Spleen (tissue), 11 donors: ENCODE measurements around the gene FAM241A. TPM values are rescaled to one million over a fixed set of nuclear protein-coding genes. Genes with fewer than 3 reads are reported as not detected.
A peak's percentile ranks its signal among the peaks of the same experiment; 100 is the strongest.

ENCODE experiments used
- DNase-seq: peaks from one replicate; pipeline ENCODE4 v3.0.0-alpha.2; 2020
- H3K27ac ChIP-seq, 8 donors: fragments of 200-600 bp; sonication (generic) in 7 of 8; 1 replicate in 4 of 8; 2 replicates in 4 of 8; pipeline versions ENCODE4 v1.5.0 to v1.8.0; 2016 to 2021; ENCODE audit warnings: inconsistent platforms in 4 of 8, mild to moderate bottlenecking in 4 of 8, moderate library complexity in 1 of 8
- H3K27me3 ChIP-seq, 7 donors: fragments of 200-600 bp; sonication (generic) in 6 of 7; replicated peaks in 1 of 7; 1 replicate in 4 of 7; 2 replicates in 3 of 7; pipeline versions ENCODE4 v1.5.0 to v1.8.0; 2016 to 2021; ENCODE audit warnings: inconsistent platforms in 3 of 7, mild to moderate bottlenecking in 1 of 7
- H3K36me3 ChIP-seq, 6 donors: fragments of 200-600 bp; sonication (generic) in 5 of 6; 1 replicate in 4 of 6; 2 replicates in 2 of 6; pipeline versions ENCODE4 v1.5.0 to v1.8.0; 2016 to 2021; ENCODE audit warnings: inconsistent platforms in 2 of 6
- H3K4me1 ChIP-seq, 6 donors: fragments of 200-600 bp; sonication (generic) in 5 of 6; 1 replicate in 3 of 6; 2 replicates in 3 of 6; pipeline versions ENCODE4 v1.5.0 to v1.8.0; 2016 to 2021; ENCODE audit warnings: inconsistent platforms in 3 of 6
- H3K4me3 ChIP-seq, 8 donors: fragments of 200-600 bp; sonication (generic) in 7 of 8; 1 replicate in 4 of 8; 2 replicates in 4 of 8; pipeline versions ENCODE4 v1.5.0 to v1.8.0; 2016 to 2021; ENCODE audit warnings: inconsistent platforms in 4 of 8, mild to moderate bottlenecking in 4 of 8, moderate library complexity in 2 of 8
- H3K9me3 ChIP-seq, 8 donors: fragments of 200-600 bp; sonication (generic) in 7 of 8; 1 replicate in 4 of 8; 2 replicates in 4 of 8; pipeline versions ENCODE4 v1.5.0 to v1.8.0; 2016 to 2021; ENCODE audit warnings: inconsistent platforms in 4 of 8
- POLR2A ChIP-seq, 3 donors: fragments of 450-650 bp; IDR thresholded peaks; one replicate each; pipeline ENCODE4 v1.5.1; 2017; ENCODE audit warnings: antibody characterized with exemption in 3 of 3, mild to moderate bottlenecking in 1 of 3
- POLR2AphosphoS5 ChIP-seq, 3 donors: sonication (generic); formaldehyde crosslinking; IDR thresholded peaks; one replicate each; pipeline ENCODE4 v1.5.1; 2017; ENCODE audit warnings: antibody characterized with exemption in 3 of 3
- WGBS, 5 donors: extraction: QIAGEN DNeasy Blood & Tissue Kit in 3 of 5; methylation state at CpG; one replicate each; pipeline versions ENCODE4 v1.1.5 to v1.1.7; 2013 to 2018; 5-methylcytosine and 5-hydroxymethylcytosine counted together
- intact Hi-C: fragments of 100-400 bp; cut with DNase I; formaldehyde crosslinking; loops from one replicate; pipeline ENCODE4 v1.15.0; 2023; ENCODE audit warnings: low total_unique reads
- polyA plus RNA-seq, 3 donors: library from polyadenylated mRNA; stranded (reverse); fragments of 200-250 nt; gene quantifications; one replicate each; pipeline ENCODE4 v1.2.1, GENCODE V29; 2013
- total RNA-seq, 7 donors: library from RNA; depleted of rRNA in 3 of 7; stranded (reverse); fragments of >200 nt in 3 of 7; fragmentation: NEBNext Ultra II Directional in 4 of 7; extraction: Animal tissue kit (Norgen Biotek cat#: 25700) in 4 of 7; gene quantifications; one replicate each; pipeline versions ENCODE4 v1.1.0 to v1.2.1, GENCODE V29; 2016 to 2021
- TF ChIP-seq, protein P1 (sequence below), 11 experiments: fragments of 200-600 bp in 7 of 11; fragments of 450-650 bp in 4 of 11; sonication (generic) in 4 of 11; IDR thresholded peaks in 8 of 11; conservative IDR thresholded peaks in 3 of 11; 1 replicate in 7 of 11; 2 replicates in 4 of 11; pipeline versions ENCODE4 v1.4.0 to v1.8.0; 2016 to 2021; ENCODE audit warnings: antibody characterized with exemption in 11 of 11, inconsistent platforms in 4 of 11, mild to moderate bottlenecking in 1 of 11
- donor health status: healthy with polysubstance abuse.
- donor health status: DM: no; HTN: no; CAD: no; lungs with moderate emphysema.
- donor health status: DM: no; HTN: no; CAD: no.
- donor health status: Bipolar disorder and iron deficiency.
- donor health status: healthy.
- donor health status: DM: no; HTN: no; CAD: no.
- donor health status: DM: yes; HTN: yes; CAD: no.

The FAM241A gene
- total and polyA plus RNA-seq, 10 donors: 1.7 to 6.0 (median 3.3) TPM

DNA sequence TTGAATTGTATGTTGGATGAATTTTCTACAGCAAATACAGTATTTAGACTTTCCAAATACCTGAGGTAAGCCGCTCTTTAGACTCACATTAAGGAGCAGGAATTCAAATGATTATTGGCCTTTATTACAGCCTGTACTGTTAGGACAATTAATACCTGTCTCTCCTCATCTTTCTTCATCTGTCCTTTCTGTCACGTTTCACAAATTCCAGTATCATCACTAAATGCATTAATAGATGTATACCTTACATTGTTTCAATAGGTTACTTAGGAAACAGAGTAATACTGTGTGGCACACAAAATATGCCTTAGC lies 1.2 kb downstream of the FAM241A start:
- Histone ChIP-seq H3K4me3 (peak overlapping the region; percentile 68 to 90 (median 83)), H3K27ac (peak overlapping the region; percentile 74 to 92 (median 90)), H3K36me3 (no peaks in the 10 kb centered on the region), H3K4me1 (peaks cover 3 to 39% (median 23%) of the 10 kb centered on the region in 6 donors), H3K27me3 (no peaks in the 10 kb centered on the region), H3K9me3 (no peaks in the 10 kb centered on the region)
- intact Hi-C loops: no loop called here
- TF ChIP-seq, protein P1, sequence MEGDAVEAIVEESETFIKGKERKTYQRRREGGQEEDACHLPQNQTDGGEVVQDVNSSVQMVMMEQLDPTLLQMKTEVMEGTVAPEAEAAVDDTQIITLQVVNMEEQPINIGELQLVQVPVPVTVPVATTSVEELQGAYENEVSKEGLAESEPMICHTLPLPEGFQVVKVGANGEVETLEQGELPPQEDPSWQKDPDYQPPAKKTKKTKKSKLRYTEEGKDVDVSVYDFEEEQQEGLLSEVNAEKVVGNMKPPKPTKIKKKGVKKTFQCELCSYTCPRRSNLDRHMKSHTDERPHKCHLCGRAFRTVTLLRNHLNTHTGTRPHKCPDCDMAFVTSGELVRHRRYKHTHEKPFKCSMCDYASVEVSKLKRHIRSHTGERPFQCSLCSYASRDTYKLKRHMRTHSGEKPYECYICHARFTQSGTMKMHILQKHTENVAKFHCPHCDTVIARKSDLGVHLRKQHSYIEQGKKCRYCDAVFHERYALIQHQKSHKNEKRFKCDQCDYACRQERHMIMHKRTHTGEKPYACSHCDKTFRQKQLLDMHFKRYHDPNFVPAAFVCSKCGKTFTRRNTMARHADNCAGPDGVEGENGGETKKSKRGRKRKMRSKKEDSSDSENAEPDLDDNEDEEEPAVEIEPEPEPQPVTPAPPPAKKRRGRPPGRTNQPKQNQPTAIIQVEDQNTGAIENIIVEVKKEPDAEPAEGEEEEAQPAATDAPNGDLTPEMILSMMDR (IDR thresholded peaks at IDR 0.05 in 8 of 11, conservative IDR thresholded peaks at IDR 0.05 in 3 of 11): no peak
- TF ChIP-seq POLR2A (IDR thresholded peaks at IDR 0.05) (no peak), POLR2AphosphoS5 (IDR thresholded peaks at IDR 0.05) (no peak)
- 16 to 32% (median 20%) methylated on average over 2 of the region's 2 CpGs for WGBS, 5 donors
- DNase-seq: no peak

DNA sequence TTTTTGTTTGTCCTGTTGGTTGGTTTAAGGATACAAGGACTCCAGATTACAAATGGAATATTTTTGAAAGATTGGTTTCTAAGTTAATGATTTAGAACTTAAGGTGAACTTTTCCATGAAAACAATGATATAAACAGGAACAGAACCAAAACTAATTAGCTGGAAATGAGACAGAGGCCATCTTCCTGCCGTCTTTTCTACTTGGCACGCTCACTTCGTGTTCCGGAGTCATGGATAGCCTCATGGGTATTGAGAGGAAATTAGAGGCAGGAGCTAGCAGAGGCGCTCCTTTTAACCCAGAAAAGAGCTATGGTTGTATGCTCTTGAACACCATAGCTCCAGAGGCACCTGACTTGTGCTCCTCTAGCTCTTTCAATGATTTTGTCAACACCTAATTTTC lies 2.4 kb downstream of the FAM241A start:
- Histone ChIP-seq H3K4me3 (peak overlapping the region in 3 of 8 donors; percentile 5 to 87 (median 82)), H3K9me3 (no peaks in the 10 kb centered on the region), H3K27ac (peak overlapping the region in 7 of 8 donors; percentile 4 to 92 (median 49)), H3K27me3 (no peaks in the 10 kb centered on the region), H3K36me3 (no peaks in the 10 kb centered on the region), H3K4me1 (peaks cover 3 to 37% (median 19%) of the 10 kb centered on the region in 6 donors)
- no peak for DNase-seq
- WGBS, 5 donors: 35 to 58% (median 46%) methylated on average over 5 of the region's 5 CpGs
- no peak for TF ChIP-seq POLR2AphosphoS5 (IDR thresholded peaks at IDR 0.05)
- no peak for TF ChIP-seq POLR2A (IDR thresholded peaks at IDR 0.05)
- TF ChIP-seq, protein P1 (IDR thresholded peaks at IDR 0.05 in 8 of 11, conservative IDR thresholded peaks at IDR 0.05 in 3 of 11): no peak
- intact Hi-C loops: no loop called here

DNA sequence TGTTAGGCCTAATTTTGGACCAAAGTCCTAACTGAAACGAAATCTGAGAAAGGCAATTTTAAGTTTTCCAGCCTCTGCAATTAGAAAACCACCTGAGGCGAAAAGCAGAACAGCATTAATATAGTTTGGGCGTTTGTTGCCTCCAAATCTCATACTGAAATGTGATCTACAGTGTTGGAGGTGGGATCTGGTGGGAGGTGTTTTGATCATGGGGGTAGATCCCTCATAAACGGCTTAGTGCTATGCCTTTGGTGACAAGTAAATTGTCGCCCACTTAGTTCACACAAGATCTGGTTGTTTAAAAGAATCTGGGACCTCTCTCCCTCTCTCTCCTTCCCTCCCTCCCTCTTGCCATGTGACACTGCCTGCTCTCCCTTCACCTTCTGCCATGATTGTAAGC lies 5.7 kb downstream of the FAM241A start:
- TF ChIP-seq POLR2A (IDR thresholded peaks at IDR 0.05): no peak
- TF ChIP-seq, protein P1 (IDR thresholded peaks at IDR 0.05 in 8 of 11, conservative IDR thresholded peaks at IDR 0.05 in 3 of 11): no peak
- no peak for TF ChIP-seq POLR2AphosphoS5 (IDR thresholded peaks at IDR 0.05)
- Histone ChIP-seq H3K27ac (no peak overlapping the region), H3K9me3 (no peaks in the 10 kb centered on the region), H3K36me3 (no peaks in the 10 kb centered on the region), H3K4me3 (no peak overlapping the region), H3K27me3 (no peaks in the 10 kb centered on the region), H3K4me1 (peaks cover 3 to 50% (median 31%) of the 10 kb centered on the region in 6 donors)
- DNase-seq: no peak
- 79 to 93% (median 91%) methylated on average over 5 of the region's 5 CpGs for WGBS, 5 donors
- intact Hi-C loops: no loop called here

DNA sequence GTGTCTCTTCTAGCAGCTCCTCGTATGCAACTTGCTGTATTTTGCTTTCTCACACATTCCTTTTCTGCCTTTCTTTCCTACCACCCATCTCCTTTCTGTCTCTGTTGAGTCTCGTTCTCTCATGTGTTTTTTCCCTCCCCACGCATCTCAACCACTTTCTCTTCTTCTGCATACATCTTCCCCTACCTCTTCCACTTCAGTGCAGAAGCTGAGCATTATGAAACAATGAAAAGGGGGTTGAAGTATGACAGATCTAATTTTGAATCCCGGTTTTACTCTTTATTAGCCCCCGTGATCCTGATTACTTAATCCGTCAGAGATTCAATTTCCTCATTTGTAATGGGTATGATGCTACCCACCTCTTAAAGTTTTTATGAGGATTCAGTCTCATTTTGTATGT lies 7.3 kb downstream of the FAM241A start:
- TF ChIP-seq POLR2AphosphoS5 (IDR thresholded peaks at IDR 0.05): no peak
- TF ChIP-seq, protein P1 (IDR thresholded peaks at IDR 0.05 in 8 of 11, conservative IDR thresholded peaks at IDR 0.05 in 3 of 11): no peak
- TF ChIP-seq POLR2A (IDR thresholded peaks at IDR 0.05): no peak
- H3K36me3 ChIP-seq: no peaks in the 10 kb centered on the region
- 57 to 66% (median 65%) methylated on average over 6 of the region's 6 CpGs for WGBS, 5 donors
- intact Hi-C loops: no loop called here
- DNase-seq: no peak
- no peak overlapping the region for H3K4me3 ChIP-seq
- no peaks in the 10 kb centered on the region for H3K27me3 ChIP-seq
- H3K4me1 ChIP-seq: peaks cover 0 to 42% (median 21%) of the 10 kb centered on the region in 6 donors
- H3K27ac ChIP-seq: peak overlapping the region in 1 of 8 donors; percentile 31
- no peaks in the 10 kb centered on the region for H3K9me3 ChIP-seq
